HG03432 (cell line): Measurements from ENCODE around the gene KPNA2.
"Not testable (repeated sequence)": the region's sequence is repeated elsewhere in the genome, so short reads cannot be mapped to it uniquely, and the experiment has no call there.

Experiments used
- ATAC-seq: cut with Tn5 transposase; IDR thresholded peaks from one replicate; pipeline ENCODE4 v1.9.1; 2021; ENCODE audit warnings: mild to moderate bottlenecking, moderate library complexity; ENCODE audit not compliant: unreplicated experiment

Gene KPNA2

DNA sequence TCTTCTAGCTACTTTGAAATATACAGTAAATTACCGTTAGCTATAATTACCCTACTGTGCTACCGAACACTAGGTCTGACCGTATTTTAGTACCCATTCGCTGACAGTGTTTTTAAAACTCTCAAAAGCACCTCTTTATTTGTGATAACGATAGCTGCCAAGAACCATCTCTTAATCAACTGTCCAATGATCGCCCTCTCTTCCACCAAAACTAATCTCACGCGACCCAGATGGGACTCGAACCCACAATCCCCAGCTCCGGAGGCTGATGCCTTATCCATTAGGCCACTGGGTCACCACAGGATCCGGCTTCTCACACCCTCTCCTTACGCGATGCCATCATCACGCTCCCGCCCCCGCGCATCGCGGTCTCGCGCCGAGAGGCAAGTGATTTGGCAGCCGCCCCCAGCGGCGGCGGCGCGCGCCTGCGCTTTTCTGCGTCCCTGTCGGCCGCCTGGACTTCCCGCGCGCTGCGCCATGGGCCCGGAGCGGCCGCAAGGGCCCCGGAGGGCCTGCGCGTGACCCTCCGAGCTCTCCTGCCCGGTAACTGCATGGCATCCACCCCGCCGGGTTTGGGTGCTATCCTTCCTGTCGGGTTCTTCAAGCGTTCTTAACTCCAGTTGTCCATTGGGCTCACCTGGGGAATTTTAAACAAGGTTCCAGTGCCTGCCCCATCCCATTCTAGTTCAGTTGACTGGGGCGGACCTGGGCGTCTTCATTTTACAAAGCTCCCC is 15.7 kb upstream of the KPNA2 start:
- ATAC-seq = peak; percentile 94

DNA sequence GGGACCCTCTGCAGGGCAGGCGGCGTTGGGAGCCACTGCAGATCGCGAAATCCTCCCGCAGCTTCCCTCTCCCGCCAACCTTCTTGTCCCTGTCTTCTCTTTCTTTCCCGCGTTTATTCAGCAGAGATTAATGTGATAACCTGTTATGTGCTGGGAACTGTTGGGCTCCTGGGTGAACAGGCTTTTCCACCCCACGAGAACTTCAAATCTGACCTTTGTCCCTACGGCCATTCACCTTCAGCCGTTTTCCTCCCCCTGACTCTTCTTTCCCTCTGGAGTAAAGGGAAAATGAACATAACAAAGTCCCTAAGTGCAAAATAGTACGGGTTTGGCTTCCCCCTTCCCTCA is 15.2 kb upstream of the KPNA2 start:
- peak; percentile 8 for ATAC-seq

DNA sequence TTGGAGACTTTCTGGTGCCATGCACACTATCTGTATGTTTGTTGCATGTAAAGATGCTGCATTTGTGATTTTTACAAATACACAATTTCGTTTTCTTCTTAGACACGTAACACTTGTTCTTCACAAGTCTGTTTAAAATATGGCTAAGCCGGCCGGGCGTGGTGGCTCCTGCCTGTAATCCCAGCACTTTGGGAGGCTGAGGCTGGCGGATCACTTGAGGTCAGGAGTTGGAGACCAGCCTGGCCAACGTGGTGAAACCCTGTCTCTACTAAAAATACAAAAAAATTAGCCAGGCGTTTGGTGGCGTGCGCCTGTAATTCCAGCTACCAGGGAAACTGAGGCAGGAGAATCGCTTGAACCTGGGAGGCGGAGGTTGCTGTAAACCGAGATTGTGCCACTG is 14.7 kb upstream of the KPNA2 start:
- not testable (repeated sequence) for ATAC-seq

DNA sequence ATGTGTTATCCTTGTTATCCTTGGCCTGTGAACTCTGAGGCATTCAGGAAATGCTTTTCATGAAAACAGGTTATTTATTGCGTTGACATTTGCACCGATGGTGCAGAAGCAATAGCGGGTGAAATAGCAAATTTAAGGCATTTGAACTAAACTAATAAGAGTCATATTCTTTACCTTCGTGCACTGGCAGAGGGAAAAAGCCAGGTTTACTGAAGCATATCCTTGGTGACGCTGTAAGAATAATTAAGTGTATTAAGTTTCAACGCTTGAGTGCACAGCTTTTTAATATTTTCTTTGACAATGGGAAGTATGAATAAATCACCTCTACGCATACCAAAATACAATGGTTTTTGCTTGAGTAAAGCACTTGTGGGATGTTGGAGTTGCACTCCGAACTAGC is 13.6 kb upstream of the KPNA2 start:
- no peak for ATAC-seq

DNA sequence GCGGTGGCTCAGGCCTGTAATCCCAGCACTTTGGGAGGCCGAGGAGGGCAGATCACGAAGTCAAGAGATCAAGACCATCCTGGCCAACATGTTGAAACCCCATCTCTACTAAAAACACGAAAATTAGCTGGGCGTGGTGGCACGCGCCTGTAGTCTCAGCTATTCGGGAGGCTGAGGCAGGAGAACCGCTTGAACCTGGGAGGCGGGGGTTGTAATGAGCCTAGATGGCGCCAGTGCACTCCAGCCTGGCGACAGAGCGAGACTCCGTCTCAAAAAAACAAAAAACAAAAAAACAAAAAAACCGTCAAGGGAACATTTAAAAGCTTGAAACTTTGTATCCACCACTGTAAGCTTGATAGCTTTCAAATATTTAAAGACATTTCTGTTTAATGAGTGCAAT is 13.0 kb upstream of the KPNA2 start:
- ATAC-seq = not testable (repeated sequence)

DNA sequence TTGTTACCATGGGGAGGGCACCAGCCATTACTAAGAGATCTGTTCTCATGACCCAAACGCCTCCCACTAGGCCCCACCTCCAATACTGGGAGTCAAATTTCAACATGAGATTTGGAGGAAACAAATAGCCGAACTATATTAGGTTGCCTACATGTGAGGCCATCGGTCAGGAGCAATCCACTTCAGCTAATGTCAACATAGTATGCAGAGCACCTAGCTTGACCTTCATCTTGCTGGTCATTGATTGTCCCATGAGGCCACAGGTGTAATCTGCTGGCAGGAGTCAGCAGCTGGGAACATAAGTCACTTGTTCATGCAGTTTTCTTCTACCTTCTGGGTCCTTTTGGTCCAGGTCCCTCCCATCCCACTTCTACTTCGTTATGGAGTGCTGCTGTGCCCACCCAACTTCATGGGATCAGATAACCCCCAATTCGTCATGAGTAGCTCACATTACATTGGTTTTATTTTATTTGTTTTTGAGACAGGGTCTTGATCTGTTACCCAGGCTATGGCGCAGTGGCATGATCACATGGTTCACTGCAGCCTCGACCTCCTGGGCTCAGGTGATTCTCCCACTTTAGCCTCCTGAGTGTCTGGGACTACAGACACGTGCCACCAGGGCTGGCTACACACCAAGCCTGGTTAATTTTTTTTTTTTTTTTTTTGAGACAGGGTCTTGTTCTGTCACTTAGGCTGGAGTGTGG is 5.9 kb upstream of the KPNA2 start:
- ATAC-seq = no peak

DNA sequence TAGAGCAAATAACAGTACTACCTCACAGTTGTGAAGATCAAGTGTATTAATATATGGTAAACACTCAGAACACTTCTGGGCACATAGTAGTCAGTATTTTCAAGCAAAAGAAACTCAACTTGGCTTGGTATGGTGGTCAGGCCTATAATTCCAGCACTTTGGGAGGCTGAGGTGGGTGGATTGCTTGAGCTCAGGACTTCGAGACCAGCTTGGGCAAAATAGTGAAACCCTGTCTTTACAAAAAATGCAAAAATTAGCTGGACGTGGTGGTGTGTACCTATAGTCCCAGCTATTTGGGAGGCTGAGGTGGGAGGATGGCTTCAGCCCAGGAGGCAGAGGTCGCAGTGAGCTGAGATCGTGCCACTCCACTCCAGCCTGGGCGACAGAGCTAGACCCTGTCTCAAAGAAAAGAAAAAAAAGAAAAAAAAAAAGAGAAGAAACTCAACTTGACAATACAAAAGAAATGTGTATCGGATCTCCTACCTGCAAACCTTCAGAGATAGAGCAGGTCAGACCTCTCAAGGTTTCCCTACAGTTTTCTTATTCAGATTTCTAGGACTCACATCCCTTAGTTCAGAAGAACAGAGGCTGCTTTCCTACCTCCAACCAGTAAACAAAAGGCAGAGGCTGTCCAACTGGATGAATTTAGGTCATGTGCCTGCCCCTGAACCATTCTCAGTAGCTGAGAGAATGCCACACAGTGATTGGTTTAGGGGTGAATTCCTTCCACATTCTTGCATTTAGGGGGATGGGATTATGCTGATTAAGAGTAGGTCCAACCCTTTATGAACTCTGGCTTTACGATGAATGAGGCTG is 1.7 kb upstream of the KPNA2 start:
- no peak for ATAC-seq

DNA sequence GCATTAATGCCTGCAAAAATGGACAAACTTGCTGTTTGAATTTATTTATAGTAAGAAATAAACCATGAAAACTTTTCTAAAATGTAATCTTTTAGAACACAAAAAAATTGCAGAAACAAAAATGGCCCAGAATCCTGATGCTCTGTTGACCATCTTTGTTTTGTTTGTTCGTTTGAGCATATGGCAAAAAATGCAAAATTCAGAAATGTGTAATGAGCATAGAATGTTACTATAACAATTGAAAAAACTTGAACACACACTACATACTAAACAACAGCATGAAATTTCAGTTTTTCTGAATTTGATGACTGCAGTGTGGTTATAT is 1.1 kb upstream of the KPNA2 start:
- ATAC-seq = no peak

DNA sequence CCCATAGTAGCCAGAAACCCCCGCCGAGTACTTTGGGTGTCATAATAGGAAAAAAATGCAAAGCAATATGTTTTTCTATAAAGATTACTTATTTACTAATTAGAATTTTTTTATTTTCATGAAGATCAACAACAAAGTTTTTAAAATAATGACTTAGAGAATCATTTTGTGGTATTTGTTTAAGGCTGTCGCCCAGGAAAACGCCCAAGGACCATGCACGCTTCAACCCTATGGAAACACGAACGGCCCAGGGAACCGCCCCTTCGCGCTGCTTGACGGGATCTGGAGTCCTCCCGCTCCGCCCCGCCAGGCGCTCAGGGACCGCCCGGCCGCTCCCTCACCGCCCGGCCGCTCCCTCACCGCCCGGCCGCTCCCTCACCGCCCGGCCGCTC is 408 bp upstream of the KPNA2 start:
- ATAC-seq = peak; percentile 91

DNA sequence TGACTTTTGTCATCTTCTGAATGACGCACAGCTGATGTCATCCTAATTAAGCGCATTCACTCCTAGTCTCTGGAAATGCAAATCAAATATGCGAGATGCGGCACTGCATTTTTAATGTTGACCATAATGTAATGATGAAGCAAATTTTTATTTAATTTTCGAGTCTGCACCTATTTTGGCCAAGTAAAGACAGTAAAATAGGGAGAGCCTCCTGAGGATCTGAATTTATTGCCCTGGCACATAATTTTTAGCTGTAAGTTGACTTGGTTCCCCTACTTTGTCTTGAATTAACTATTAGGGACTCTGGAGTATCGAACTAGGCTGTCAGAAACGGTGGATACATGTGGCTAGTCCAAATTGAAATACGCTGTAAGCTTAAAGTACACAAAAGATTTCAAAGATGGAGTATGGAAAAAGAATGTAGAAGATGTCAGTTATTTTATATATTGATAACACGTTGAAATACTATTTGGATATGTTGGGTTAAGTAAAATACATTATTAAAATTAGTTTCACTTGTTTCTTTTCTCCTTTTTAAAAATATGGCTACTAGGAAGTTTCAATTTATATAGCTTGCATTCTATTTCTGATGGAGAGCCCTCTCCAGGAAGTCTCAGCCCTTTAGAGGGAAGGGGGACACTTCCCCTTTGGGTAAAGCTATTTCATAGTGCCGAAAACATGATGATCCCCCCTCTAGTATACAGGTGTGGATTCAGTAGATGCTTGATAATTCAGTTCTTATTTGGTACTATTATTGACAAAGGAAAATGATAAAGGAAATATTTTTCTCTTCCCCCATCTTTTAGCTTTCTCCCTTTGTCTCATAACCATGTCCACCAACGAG is 991 bp downstream of the KPNA2 start:
- no peak for ATAC-seq

DNA sequence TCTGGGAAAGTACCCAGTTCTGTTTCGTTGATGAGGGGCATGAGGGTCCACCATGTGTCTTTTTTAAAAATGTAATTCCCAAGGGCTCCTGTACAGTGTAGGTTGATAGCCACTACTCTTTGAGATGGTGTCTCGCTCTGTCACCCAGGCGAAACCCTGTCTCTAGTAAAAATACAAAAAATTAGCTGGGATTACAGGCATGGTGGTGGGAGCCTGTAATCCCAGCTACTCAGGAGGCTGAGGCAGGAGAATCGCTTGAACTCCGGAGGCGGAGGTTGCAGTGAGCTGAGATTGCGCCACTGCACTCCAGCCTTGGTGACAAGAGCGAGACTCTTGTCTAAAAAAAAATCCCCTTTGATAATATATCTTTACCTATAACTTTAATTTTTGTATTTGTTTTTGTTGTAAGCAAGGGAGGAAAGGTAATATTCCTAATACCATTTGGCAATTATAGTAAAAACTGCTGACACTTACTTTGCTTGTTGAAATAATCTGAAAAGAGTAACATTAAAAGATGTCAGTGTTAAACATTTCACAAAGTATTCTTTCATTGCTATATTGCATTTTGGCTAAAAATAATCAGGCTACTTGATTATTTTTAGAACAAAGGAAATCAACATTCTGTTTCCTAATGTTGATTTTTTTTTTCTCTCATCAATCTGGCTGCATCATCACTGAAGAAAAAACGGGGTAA is 11.8 kb downstream of the KPNA2 start:
- ATAC-seq = no peak

DNA sequence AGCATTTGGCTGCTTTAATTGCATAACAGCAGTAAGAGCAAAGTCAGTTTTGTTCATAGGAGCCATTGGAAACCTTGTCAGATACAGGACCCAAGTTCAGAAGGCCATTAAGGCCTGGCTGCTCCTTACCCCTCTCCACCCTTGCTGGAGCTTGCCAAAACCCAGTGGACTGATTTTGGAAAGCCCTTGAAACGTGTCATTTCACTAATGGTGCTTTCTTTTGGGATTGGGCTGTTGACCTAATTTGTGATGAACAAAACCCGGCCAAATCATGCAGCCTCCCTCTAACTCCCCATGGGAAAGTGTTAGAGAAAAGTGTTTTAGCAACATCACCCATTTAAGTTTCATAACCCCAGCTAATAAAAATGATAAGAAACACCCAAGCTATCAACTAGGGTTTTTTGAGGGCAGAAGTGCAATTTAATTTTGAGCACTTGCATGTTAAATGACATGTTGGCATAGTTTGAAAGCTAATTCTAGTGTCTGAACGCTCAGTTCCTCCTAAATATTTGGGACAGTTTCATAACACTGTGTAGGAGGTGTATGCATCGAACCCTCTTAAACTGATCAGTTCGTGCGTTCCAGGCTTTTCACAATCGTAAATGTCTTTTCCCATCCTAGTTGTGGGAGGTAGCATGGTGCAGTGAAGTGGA is 12.5 kb downstream of the KPNA2 start:
- not testable (repeated sequence) for ATAC-seq

DNA sequence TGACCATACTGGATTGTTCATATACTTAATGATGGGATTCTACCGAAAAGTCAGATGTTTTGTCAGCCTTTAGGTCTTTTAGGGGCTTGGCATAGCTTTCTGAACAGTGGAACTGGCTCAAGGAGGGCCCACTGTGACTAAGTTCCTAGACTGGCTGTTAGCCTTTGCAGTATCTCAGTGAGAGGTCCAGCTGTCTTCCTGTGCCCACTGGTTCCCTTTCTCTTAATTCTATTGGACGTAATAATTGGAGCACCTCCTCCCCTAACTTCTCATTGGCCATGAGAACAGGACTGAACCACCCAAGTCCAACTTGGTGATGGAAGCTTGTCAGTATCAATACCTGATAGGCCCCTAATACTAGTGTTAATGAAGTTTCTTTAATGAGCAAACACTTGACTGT is 13.5 kb downstream of the KPNA2 start:
- no peak for ATAC-seq

DNA sequence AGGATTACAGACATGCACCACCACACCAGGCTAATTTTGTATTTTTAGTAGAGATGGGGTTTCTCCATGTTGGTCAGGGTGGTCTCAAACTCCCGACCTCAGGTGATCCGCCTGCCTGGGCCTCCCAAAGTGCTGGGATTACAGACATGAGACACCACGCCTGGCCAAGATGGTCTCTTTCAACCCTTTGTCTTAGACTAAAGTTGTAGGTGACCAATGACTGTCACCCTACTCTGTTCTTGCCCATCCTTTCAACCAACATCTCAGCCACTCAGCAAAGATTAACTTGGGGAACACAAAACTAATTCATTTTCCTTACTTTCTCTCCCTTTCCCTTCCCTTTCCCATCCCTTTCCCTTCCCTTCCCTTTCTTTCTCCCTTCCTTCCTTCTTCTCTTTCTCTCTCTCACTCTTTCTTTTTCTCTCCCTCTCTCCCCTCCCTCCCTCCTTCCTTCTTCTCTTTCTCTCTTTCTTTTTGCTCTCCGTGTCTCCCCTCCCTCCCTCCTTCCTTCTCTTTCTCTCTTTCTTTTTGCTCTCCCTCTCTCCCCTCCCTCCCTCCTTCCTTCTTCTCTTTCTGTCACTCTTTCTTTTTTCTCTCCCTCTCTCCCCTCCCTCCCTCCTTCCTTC is 14.4 kb downstream of the KPNA2 start:
- ATAC-seq = not testable (repeated sequence)

DNA sequence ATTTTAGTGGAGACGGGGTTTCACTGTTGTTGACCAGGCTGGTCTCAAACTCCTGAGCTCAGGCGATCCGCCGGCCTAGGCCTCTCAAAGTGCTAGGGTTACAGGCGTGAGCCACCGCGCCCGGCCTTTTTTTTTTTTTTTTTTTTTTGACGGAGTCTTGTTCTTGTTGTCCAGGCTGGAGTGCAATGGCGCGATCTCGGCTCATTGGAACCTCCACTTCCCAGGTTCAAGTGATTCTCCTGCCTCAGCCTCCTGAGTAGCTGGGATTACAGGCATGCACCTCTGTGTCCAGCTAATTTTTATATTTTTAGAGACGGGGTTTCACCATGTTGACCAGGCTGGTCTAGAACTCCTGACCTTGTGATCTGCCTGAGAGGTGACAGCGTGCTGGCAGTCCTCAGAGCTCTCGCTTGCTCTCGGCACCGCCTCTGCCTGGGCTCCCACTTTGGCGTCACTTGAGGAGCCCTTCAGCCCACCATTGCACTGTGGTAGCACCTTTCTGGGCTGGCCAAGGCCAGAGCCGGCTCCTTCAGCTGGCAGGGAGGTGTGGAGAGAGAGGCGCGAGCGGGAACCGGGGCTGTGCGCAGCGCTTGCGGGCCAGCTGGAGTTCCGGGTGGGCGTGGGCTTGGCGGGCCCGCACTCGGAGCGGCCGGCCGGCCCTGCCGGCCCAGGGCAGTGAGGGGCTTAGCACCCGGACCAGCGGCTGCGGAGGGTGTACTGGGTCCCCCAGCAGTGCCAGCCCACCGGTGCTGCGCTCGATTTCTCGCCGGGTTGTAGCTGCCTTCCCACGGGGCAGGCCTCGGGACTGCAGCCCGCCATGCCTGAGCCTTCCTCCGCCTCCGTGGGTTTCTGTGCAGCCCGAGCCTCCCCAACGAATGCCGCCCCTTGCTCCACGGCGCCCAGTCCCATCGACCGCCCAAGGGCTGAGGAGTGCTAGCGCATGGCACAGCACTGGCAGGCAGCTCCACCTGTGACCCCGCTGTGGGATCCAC is 16.1 kb downstream of the KPNA2 start:
- ATAC-seq = not testable (repeated sequence)

DNA sequence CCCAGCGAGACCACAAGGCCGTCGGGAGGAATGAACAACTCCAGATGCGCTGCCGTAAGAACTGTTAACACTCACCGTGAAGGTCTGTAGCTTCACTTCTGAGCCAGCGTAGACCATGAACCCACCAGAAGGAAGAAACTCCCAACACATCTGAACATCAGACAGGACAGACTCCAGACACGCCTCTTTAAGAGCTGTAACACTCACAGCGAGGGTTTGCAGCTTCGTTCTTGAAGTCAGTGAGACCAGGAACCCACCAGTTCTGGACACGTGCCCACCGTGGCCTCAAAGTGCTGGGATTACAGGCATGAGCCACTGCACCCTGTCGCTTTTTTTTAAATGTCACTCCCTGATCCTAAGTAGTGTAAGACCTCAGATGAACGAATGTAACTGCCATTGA is 17.3 kb downstream of the KPNA2 start:
- no peak for ATAC-seq

DNA sequence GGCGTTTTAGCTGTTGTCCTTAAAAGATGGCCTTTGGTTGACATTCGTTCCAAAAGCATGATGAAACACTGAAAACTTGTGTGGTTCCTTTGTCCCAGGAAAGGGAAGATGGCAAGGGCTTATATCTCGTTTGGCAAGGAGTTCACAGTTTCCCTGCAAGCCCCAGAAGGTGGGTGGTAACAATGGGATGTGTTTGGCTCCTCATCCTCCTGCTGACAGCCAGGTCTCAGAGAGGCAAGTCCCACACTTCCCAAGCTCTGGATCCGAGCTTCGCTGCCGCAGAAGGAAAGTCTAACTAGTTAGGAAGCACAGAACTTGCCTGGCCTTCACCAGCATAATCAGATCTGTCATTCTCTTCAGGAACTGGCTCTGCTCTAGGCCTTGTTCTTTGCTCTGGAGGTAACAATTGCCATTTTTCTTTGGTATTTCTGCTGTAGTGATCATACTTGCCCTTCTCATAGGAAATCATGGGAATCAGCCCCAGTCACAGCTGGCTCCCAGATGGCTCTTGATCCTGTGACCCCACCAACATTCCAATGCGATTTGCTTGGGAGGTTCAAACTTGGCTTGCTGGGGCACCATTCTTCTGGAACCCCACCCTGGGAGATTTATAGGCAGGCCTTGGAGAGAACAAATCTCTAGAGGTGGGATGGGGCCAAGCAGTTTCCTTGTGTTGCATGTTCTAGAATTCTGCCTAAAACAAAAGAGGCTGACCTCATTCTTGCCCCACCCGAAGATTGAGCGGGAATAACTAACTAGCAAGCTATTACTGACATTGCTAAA is 17.9 kb downstream of the KPNA2 start:
- no peak for ATAC-seq
